GM19455 (cell line): ENCODE results near the gene SIRPA.

Experiments used
- ATAC-seq: cut with Tn5 transposase; IDR thresholded peaks from one replicate; pipeline ENCODE4 v1.9.1; 2021; ENCODE audit not compliant: unreplicated experiment

SIRPA gene

DNA sequence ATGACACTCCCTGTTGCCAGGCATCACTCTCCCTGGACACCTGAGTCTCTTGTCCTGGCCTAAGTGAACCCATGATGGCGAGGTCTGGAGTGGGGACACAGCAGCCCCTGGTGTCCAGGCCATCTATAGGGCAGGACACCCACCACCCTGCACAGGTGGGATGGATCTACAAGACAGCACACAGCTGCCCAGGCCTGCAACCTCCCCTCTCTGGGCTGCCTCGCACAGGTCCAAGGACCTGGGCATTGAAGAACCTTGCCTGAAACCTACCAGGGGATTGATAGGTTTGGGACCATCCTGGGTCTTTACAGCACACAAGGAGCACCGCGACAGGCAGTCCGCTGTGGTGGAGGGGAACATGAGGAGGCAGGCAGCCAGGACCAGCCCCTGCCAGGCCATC, 87.5 kb downstream of the SIRPA start:
- ATAC-seq = no peak

DNA sequence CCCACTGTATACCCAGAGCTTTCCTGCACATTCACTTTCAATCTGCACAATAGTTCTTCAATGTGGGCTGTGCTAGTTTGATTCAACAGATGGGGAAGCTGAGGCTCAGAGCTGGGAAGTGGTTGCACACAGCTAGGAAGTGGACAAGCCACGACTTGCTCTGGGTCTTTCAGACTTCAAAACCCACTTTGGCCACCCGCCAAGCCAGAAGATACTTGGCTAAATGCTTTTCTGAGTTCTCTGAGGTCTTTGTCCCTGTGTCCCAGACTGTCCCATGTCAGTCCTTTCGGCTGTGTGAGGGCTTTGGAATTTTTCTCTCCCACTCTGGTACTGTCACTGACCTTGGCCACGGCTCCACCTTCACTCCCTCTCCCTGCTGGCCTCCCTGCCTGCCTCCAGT, 88.1 kb downstream of the SIRPA start:
- no peak for ATAC-seq

DNA sequence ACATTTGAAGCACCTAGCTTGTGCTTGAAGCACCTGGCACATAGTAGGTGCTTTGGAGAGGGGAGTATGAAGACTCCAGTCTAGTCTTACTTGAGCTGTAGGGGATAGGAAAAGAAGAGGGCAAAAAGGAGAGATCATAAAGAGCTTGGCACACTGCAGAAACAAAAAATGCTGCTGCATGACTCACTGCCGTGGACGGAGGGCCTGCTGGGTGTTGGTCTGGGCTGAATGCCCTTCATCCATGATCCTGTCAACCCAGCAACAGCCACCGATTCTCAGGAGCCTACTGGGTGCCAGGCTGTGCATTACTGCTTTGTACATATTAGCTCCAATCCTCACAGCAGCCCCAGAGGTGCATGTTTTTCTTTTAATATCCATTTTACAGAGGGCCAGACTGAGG, 92.6 kb downstream of the SIRPA start:
- no peak for ATAC-seq
